Measurements from ENCODE around the gene NHEJ1.

NHEJ1 gene

GRCh38 chr2:219028141-219028540 lies 132.5 kb downstream of the NHEJ1 start:
- Histone ChIP-seq H3K27me3 (replicated peaks; ENCODE audit: control insufficient read depth, insufficient read depth, low read length) (peaks cover 58% of the 10 kb centered on the region), H3K4me3 (ENCODE audit: low read length) (no peak overlapping the region), H3K9me3 (ENCODE audit: control insufficient read depth, low read length) (no peaks in the 10 kb centered on the region), H3K36me3 (ENCODE audit: control insufficient read depth, insufficient read depth, low read length, severe bottlenecking) (no peaks in the 10 kb centered on the region), H3K4me1 (ENCODE audit: control insufficient read depth, insufficient read depth, low read length) (no peaks in the 10 kb centered on the region), H3K9ac (ENCODE audit: low read length) (no peak overlapping the region)
- DNase-seq (ENCODE audit: low read depth): no peak

GRCh38 chr2:219027511-219028055 lies 133.0 kb downstream of the NHEJ1 start:
- DNase-seq (ENCODE audit: low read depth): no peak
- H3K27me3 ChIP-seq (replicated peaks; ENCODE audit: control insufficient read depth, insufficient read depth, low read length): peaks cover 58% of the 10 kb centered on the region
- H3K4me1 ChIP-seq (ENCODE audit: control insufficient read depth, insufficient read depth, low read length): no peaks in the 10 kb centered on the region

GRCh38 chr2:219026946-219027345 lies 133.7 kb downstream of the NHEJ1 start:
- H3K27me3 ChIP-seq (replicated peaks; ENCODE audit: control insufficient read depth, insufficient read depth, low read length): peaks cover 57% of the 10 kb centered on the region

More at GRCh38 chr2:219027511-219028055, 133.0 kb downstream of the NHEJ1 start:
- Histone ChIP-seq H3K9me3 (ENCODE audit: control insufficient read depth, low read length) (no peaks in the 10 kb centered on the region), H3K4me3 (ENCODE audit: low read length) (no peak overlapping the region), H3K36me3 (ENCODE audit: control insufficient read depth, insufficient read depth, low read length, severe bottlenecking) (no peaks in the 10 kb centered on the region), H3K9ac (ENCODE audit: low read length) (no peak overlapping the region)

GRCh38 chr2:219025637-219026585 lies 134.7 kb downstream of the NHEJ1 start:
- Histone ChIP-seq H3K27me3 (replicated peaks; ENCODE audit: control insufficient read depth, insufficient read depth, low read length) (peaks cover 67% of the 10 kb centered on the region), H3K9me3 (ENCODE audit: control insufficient read depth, low read length) (no peaks in the 10 kb centered on the region), H3K9ac (ENCODE audit: low read length) (no peak overlapping the region), H3K4me1 (ENCODE audit: control insufficient read depth, insufficient read depth, low read length) (peaks cover under 1% of the 10 kb centered on the region), H3K4me3 (ENCODE audit: low read length) (no peak overlapping the region), H3K36me3 (ENCODE audit: control insufficient read depth, insufficient read depth, low read length, severe bottlenecking) (no peaks in the 10 kb centered on the region)
- DNase-seq (ENCODE audit: low read depth): peak; percentile 37

More at GRCh38 chr2:219026946-219027345, 133.7 kb downstream of the NHEJ1 start:
- no peak for DNase-seq (ENCODE audit: low read depth)
- Histone ChIP-seq H3K4me1 (ENCODE audit: control insufficient read depth, insufficient read depth, low read length) (no peaks in the 10 kb centered on the region), H3K4me3 (ENCODE audit: low read length) (no peak overlapping the region), H3K9me3 (ENCODE audit: control insufficient read depth, low read length) (no peaks in the 10 kb centered on the region), H3K36me3 (ENCODE audit: control insufficient read depth, insufficient read depth, low read length, severe bottlenecking) (no peaks in the 10 kb centered on the region), H3K9ac (ENCODE audit: low read length) (no peak overlapping the region)
